H1 (cell line): ENCODE results near the gene MRPS18B. TPM values are rescaled to one million over a fixed set of nuclear protein-coding genes. Genes with fewer than 3 reads are reported as not detected.

Experiments
- CTCF ChIA-PET: fragments of 300-600 bp; sonication (Branson Sonifier 250); formaldehyde crosslinking; loops from one replicate; lab custom pipeline; 2021; ENCODE audit not compliant: partially characterized antibody; lab: Charles Lee
- POLR2A ChIA-PET: fragments of 300-600 bp; sonication (Branson Sonifier 250); formaldehyde crosslinking; loops from one replicate; lab custom pipeline; 2021; ENCODE audit warnings: inconsistent platforms; ENCODE audit not compliant: partially characterized antibody; lab: Charles Lee
- DNase-seq, 2 experiments: peaks; one replicate each; pipeline versions ENCODE4 v3.0.0 to v3.0.0-alpha.2; 2010 to 2022; ENCODE audit warnings: low spot score in 2 of 2, low read depth in 1 of 2, mixed read lengths in 1 of 2
- FAIRE-seq: peaks from 2 replicates; lab custom pipeline; 2011; peaks lifted over from hg19 to GRCh38; lab: Jason Lieb, UNC
- H2AFZ ChIP-seq: 2 replicates; pipeline ENCODE4 v1.8.1; 2012; ENCODE audit warnings: low read length, inconsistent platforms
- H2AK5ac ChIP-seq: 2 replicates; pipeline ENCODE4 v1.6.1; 2013; ENCODE audit warnings: low read depth, low read length
- H2BK120ac ChIP-seq: replicated peaks from 2 replicates; pipeline ENCODE3; 2013; ENCODE audit warnings: low read depth, low read length, inconsistent platforms
- H2BK12ac ChIP-seq: 2 replicates; pipeline ENCODE4 v1.6.1; 2013; ENCODE audit warnings: low read depth, low read length
- H2BK15ac ChIP-seq: 2 replicates; pipeline ENCODE4 v1.6.1; 2013; ENCODE audit warnings: low read length
- H2BK20ac ChIP-seq: 2 replicates; pipeline ENCODE4 v1.6.1; 2013; ENCODE audit warnings: low read length
- H2BK5ac ChIP-seq: 2 replicates; pipeline ENCODE4 v1.6.1; 2013; ENCODE audit warnings: low read depth, low read length
- H3K14ac ChIP-seq: 2 replicates; pipeline ENCODE4 v1.6.1; 2013; ENCODE audit warnings: inconsistent platforms; ENCODE audit not compliant: insufficient read length
- H3K18ac ChIP-seq: 2 replicates; pipeline ENCODE4 v1.6.1; 2013; ENCODE audit warnings: low read length; ENCODE audit errors: extremely low read depth
- H3K23ac ChIP-seq: 2 replicates; pipeline ENCODE4 v1.6.1; 2013; ENCODE audit warnings: inconsistent platforms; ENCODE audit not compliant: insufficient read length
- H3K23me2 ChIP-seq: 2 replicates; pipeline ENCODE4 v1.6.1; 2013; ENCODE audit warnings: low read depth, low read length
- H3K27ac ChIP-seq: 2 replicates; pipeline ENCODE4 v1.6.1; 2011; ENCODE audit warnings: low read depth, low read length, inconsistent platforms
- H3K27me3 ChIP-seq, 4 experiments: replicated peaks in 1 of 4; 1 replicate in 1 of 4; 2 replicates in 3 of 4; pipeline versions ENCODE4 v1.6.1 to v1.8.1; 2011 to 2013; ENCODE audit warnings: low read length in 3 of 4, mild to moderate bottlenecking in 3 of 4, inconsistent platforms in 2 of 4, mixed read lengths in 2 of 4, moderate library complexity in 1 of 4; ENCODE audit not compliant: control insufficient read depth in 3 of 4, insufficient read depth in 3 of 4; ENCODE audit errors: extremely low read depth in 1 of 4
- H3K36me3 ChIP-seq, 4 experiments: 2 replicates each; pipeline versions ENCODE4 v1.6.1 to v1.8.1; 2011 to 2013; ENCODE audit warnings: mild to moderate bottlenecking in 4 of 4, low read length in 3 of 4, moderate library complexity in 2 of 4, control low read depth in 1 of 4, inconsistent platforms in 1 of 4; ENCODE audit not compliant: insufficient read depth in 4 of 4, control insufficient read depth in 2 of 4
- H3K4ac ChIP-seq: replicated peaks from 2 replicates; pipeline ENCODE3; 2013; ENCODE audit warnings: low read length, low read depth, mixed read lengths, inconsistent platforms; ENCODE audit not compliant: insufficient read length
- H3K4me1 ChIP-seq, 4 experiments: replicated peaks in 1 of 4; 1 replicate in 1 of 4; 2 replicates in 3 of 4; pipeline versions ENCODE4 v1.6.1 to v1.8.1; 2011 to 2013; ENCODE audit warnings: low read length in 3 of 4, inconsistent platforms in 2 of 4, mixed read lengths in 1 of 4; ENCODE audit not compliant: insufficient read depth in 4 of 4, control insufficient read depth in 3 of 4
- H3K4me2 ChIP-seq, 2 experiments: 2 replicates each; pipeline versions ENCODE4 v1.6.1 to v1.8.1; 2011 to 2013; ENCODE audit warnings: low read depth in 2 of 2, low read length in 2 of 2, control low read depth in 1 of 2, inconsistent platforms in 1 of 2, mild to moderate bottlenecking in 1 of 2; ENCODE audit not compliant: insufficient read depth in 1 of 2
- H3K4me3 ChIP-seq, 4 experiments: fragments of 200-600, 300-600 bp in 1 of 4; sonication (generic), shearing (Covaris generic), sonication (Bioruptor Twin) in 1 of 4; 2 replicates each; pipeline versions ENCODE4 v1.5.1 to v1.8.1; 2011 to 2016; ENCODE audit warnings: low read length in 4 of 4, low read depth in 3 of 4, control low read depth in 2 of 4, inconsistent platforms in 2 of 4, mild to moderate bottlenecking in 2 of 4, mixed read lengths in 1 of 4, moderate library complexity in 1 of 4; ENCODE audit not compliant: insufficient read depth in 2 of 4; ENCODE audit errors: extremely low read depth in 1 of 4
- H3K56ac ChIP-seq: replicated peaks from 2 replicates; pipeline ENCODE3; 2013; ENCODE audit warnings: low read depth, mild to moderate bottlenecking, mixed read lengths, low read length, inconsistent platforms; ENCODE audit not compliant: insufficient read length
- H3K79me1 ChIP-seq: 2 replicates; pipeline ENCODE4 v1.6.1; 2013; ENCODE audit warnings: low read depth, low read length, control low read depth
- H3K79me2 ChIP-seq, 2 experiments: 2 replicates each; pipeline versions ENCODE4 v1.6.1 to v1.8.1; 2012 to 2013; ENCODE audit warnings: low read length in 2 of 2, mild to moderate bottlenecking in 2 of 2, inconsistent platforms in 1 of 2; ENCODE audit not compliant: insufficient read depth in 2 of 2, control insufficient read depth in 1 of 2
- H3K9ac ChIP-seq, 4 experiments: replicated peaks in 1 of 4; 1 replicate in 1 of 4; 2 replicates in 3 of 4; pipeline versions ENCODE4 v1.6.1 to v1.8.1; 2011 to 2013; ENCODE audit warnings: low read depth in 3 of 4, low read length in 3 of 4, control low read depth in 2 of 4, mild to moderate bottlenecking in 2 of 4, moderate library complexity in 2 of 4, inconsistent platforms in 1 of 4; ENCODE audit errors: extremely low read depth in 1 of 4
- H3K9me3 ChIP-seq, 2 experiments: 2 replicates each; pipeline versions ENCODE4 v1.6.1 to v1.8.1; 2012 to 2013; ENCODE audit warnings: mild to moderate bottlenecking in 2 of 2, moderate library complexity in 2 of 2, control low read depth in 1 of 2, inconsistent platforms in 1 of 2, low read depth in 1 of 2, low read length in 1 of 2, mixed read lengths in 1 of 2; ENCODE audit not compliant: insufficient read depth in 2 of 2
- H4K20me1 ChIP-seq, 2 experiments: replicated peaks in 1 of 2; 2 replicates each; pipeline versions ENCODE3 to v1.8.1; 2011 to 2013; ENCODE audit warnings: inconsistent platforms in 2 of 2, low read length in 2 of 2, mild to moderate bottlenecking in 1 of 2; ENCODE audit not compliant: insufficient read depth in 2 of 2, control insufficient read depth in 1 of 2
- H4K5ac ChIP-seq: 2 replicates; pipeline ENCODE4 v1.6.1; 2013; ENCODE audit warnings: low read length, low read depth, mixed read lengths, inconsistent platforms; ENCODE audit not compliant: insufficient read length
- H4K8ac ChIP-seq: 2 replicates; pipeline ENCODE4 v1.8.0; 2013; ENCODE audit warnings: mild to moderate bottlenecking, moderate library complexity, low read length, inconsistent platforms; ENCODE audit not compliant: insufficient read depth; ENCODE audit errors: extremely low read depth
- H4K91ac ChIP-seq: replicated peaks from 2 replicates; pipeline ENCODE3; 2013; ENCODE audit warnings: low read length, mixed read lengths, inconsistent platforms; ENCODE audit not compliant: insufficient read length
- BRCA1 ChIP-seq: IDR thresholded peaks from 2 replicates; pipeline ENCODE4 v1.6.1; 2012; ENCODE audit warnings: low read depth, low read length, improper control_type of control experiment
- CTBP2 ChIP-seq: IDR thresholded peaks from 2 replicates; pipeline ENCODE4 v1.7.0; 2011; ENCODE audit warnings: borderline replicate concordance, mild to moderate bottlenecking, moderate library complexity, mixed read lengths, low read length; ENCODE audit not compliant: insufficient read depth, insufficient read length
- EGR1 ChIP-seq: IDR thresholded peaks from 2 replicates; pipeline ENCODE4 v1.6.1; 2011; ENCODE audit warnings: low read depth, low read length, borderline replicate concordance
- KDM4A ChIP-seq: IDR thresholded peaks from one replicate; pipeline ENCODE4 v1.7.1; 2012; ENCODE audit warnings: low read depth, mild to moderate bottlenecking, moderate library complexity, low read length, inconsistent platforms; ENCODE audit not compliant: severe bottlenecking
- KDM5A ChIP-seq: fragments of 200-600 bp; IDR thresholded peaks from 2 replicates; pipeline ENCODE4 v1.7.1; 2012; ENCODE audit warnings: mild to moderate bottlenecking, low read length, inconsistent platforms, mixed read lengths
- MAFK ChIP-seq: IDR thresholded peaks from 2 replicates; pipeline ENCODE4 v1.6.1; 2012; ENCODE audit warnings: low read depth, mild to moderate bottlenecking, improper control_type of control experiment, low read length
- RBBP5 ChIP-seq: IDR thresholded peaks from 2 replicates; pipeline ENCODE4 v1.7.1; 2012; ENCODE audit warnings: low read depth, mild to moderate bottlenecking, inconsistent platforms, low read length, moderate library complexity, borderline replicate concordance
- RNF2 ChIP-seq: fragments of 200-900, 300-1000 bp; sonication (generic); IDR thresholded peaks from 2 replicates; pipeline ENCODE4 v1.7.1; 2016; ENCODE audit warnings: borderline replicate concordance, low read depth, mild to moderate bottlenecking, antibody characterized with exemption, low read length; ENCODE audit not compliant: poor library complexity, severe bottlenecking; ENCODE audit errors: missing control alignments
- SIN3A ChIP-seq, 2 experiments: IDR thresholded peaks in 1 of 2; conservative IDR thresholded peaks in 1 of 2; 2 replicates each; pipeline ENCODE4 v1.6.1; 2011 to 2012; ENCODE audit warnings: low read length in 2 of 2, improper control_type of control experiment in 1 of 2, low read depth in 1 of 2, mild to moderate bottlenecking in 1 of 2
- WGBS, 2 experiments: shearing (Covaris generic) in 1 of 2; methylation state at CpG; one replicate each; pipeline versions ENCODE4 v1.1.6 to v1.1.7; 2013 to 2015; ENCODE audit warnings: low lambda C conversion rate in 2 of 2, mixed read lengths in 2 of 2, inconsistent platforms in 1 of 2, low coverage in 1 of 2, missing lambda C conversion rate in 1 of 2; ENCODE audit not compliant: insufficient replicate concordance in 2 of 2, insufficient coverage in 1 of 2, insufficient read length in 1 of 2; ENCODE audit errors: extremely low coverage in 1 of 2, missing lambda C conversion rate in 1 of 2; 5-methylcytosine and 5-hydroxymethylcytosine counted together
- polyA plus RNA-seq, 7 experiments: library from polyadenylated mRNA; depleted of rRNA in 3 of 7; stranded (reverse) in 5 of 7; unstranded in 2 of 7; fragments of >200 nt in 5 of 7; fragments of 200-250 nt in 2 of 7; gene quantifications; 1 replicate in 5 of 7; 2 replicates in 1 of 7; 4 replicates in 1 of 7; pipeline versions ENCODE4 v1.2.1 to v1.2.3, GENCODE V29; 2011 to 2013; ENCODE audit warnings: missing spikeins in 2 of 7, mixed read lengths in 2 of 7
- total RNA-seq: library from RNA; stranded (reverse); fragmentation: NEBNext Ultra II Directional; extraction: Animal tissue kit (Norgen Biotek cat#: 25700); gene quantifications from 2 replicates; pipeline ENCODE4 v1.2.1, GENCODE V29; 2021

MRPS18B gene
- total and polyA plus RNA-seq, 2 of the 8 experiments (the other 6 are each of a cell fraction or from before 2014, with no cell fraction given): 57.8 to 83.3 TPM

DNA sequence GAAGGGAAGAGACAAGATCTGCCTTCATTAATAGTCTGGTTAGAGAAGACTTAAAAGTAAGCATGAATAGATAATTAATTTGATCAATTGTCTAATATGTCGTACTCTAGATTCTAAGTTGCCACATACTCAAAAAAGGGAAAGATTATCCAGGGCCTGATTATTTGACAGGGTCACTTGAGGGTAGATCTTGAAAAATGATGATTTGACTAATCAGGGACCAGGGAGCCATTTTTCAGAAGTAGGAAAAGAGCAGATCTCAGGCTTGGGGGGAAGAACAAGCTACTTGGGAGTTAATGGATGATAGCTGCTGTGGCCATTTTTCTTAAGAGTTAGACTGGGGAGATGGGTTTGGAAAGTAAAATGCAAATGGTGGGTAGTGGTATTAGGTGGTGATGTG is 25.4 kb upstream of the MRPS18B start:
- Histone ChIP-seq H2BK120ac (no peak overlapping the region), H3K4me3 (no peak overlapping the region), H3K9ac (no peak overlapping the region), H2AFZ (no peak overlapping the region), H2BK15ac (no peak overlapping the region), H3K14ac (no peak overlapping the region), H3K79me2 (peaks cover 0 to 5% of the 10 kb centered on the region in 2 experiments; a peak in 1 of 4 replicates), H2AK5ac (no peak overlapping the region), H4K8ac (no peak overlapping the region), H3K27ac (no peak overlapping the region), H3K9me3 (peaks cover 0 to 2% of the 10 kb centered on the region in 2 experiments; a peak in 1 of 4 replicates), H4K5ac (no peak overlapping the region), H3K27me3 (no peaks in the 10 kb centered on the region), H3K4ac (no peak overlapping the region), H3K23ac (no peak overlapping the region), H2BK5ac (no peak overlapping the region), H3K18ac (no peak overlapping the region), H2BK20ac (no peak overlapping the region), H4K20me1 (peaks cover 3 to 11% of the 10 kb centered on the region in 2 experiments), H4K91ac (no peak overlapping the region), H3K36me3 (peaks cover 15 to 69% (median 46%) of the 10 kb centered on the region in 4 experiments), H3K79me1 (peaks cover 2% of the 10 kb centered on the region; the same call in 1 of the 2 replicates), H3K23me2 (no peaks in the 10 kb centered on the region), H2BK12ac (no peak overlapping the region), H3K4me2 (no peak overlapping the region), H3K56ac (no peak overlapping the region), H3K4me1 (no peaks in the 10 kb centered on the region)
- DNase-seq: no peak
- 85% methylated on average over 1 of the region's 1 CpG; no CpG with 5 or more reads in 1 of the 2 experiments for WGBS, 2 experiments
- CTCF ChIA-PET: interaction anchor here (1.0 to 2.7 kb wide), 3 partner anchors 21 to 47 kb away, joined by 3 to 8 read pairs (median 3); no protein-coding TSS in a partner anchor
- POLR2A ChIA-PET: interaction anchor here (0.9 to 27.0 kb wide), 9 partner anchors 6 to 58 kb away, joined by 3 to 712 read pairs (median 4); partner anchors contain the start of genes C6orf136, GNL1, MRPS18B and PPP1R10
- FAIRE-seq: no peak
- TF ChIP-seq BRCA1: no peak
- TF ChIP-seq KDM4A: no peak
- no peak for TF ChIP-seq RBBP5
- TF ChIP-seq EGR1: no peak
- no peak for TF ChIP-seq MAFK
- TF ChIP-seq KDM5A: no peak
- no peak for TF ChIP-seq SIN3A (conservative IDR thresholded peaks at IDR 0.05 in 1 of 2, IDR thresholded peaks at IDR 0.05 in 1 of 2; ENCODE audit: low read depth in 1 of 2, low read length in 2 of 2)
- TF ChIP-seq RNF2: no peak
- TF ChIP-seq CTBP2: no peak
